ENCODE data around the gene WAC. TPM values are rescaled to one million over a fixed set of nuclear protein-coding genes. Genes with fewer than 3 reads are reported as not detected.

Gene WAC
- total and polyA plus RNA-seq, 2 experiments from 2014 or later, result 59.4 to 116 TPM

DNA sequence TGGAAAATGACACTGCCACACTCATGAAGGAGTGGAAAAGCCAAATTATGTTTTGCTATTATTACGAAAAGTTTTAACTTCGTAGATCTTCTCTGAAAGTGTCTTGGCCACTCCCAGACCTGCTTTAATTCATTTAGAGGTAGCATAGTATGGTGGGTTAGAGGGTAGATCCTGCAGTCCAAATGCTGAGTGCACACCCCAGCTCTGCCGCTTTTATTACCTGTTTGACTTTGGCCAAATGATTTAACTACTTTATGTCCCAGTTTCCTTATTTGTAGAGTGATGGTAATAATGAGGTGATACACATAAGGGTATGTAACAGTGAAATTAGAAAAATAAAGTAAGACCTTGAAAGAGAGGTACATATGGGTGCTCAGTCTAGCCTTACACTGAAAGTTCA lies 23.6 kb upstream of the WAC start (continued):
- TF ChIP-seq ETS1 (IDR thresholded peaks at IDR 0.05) (no peak), EZH2 (IDR thresholded peaks at IDR 0.05; ENCODE audit: low read depth, unreplicated experiment) (no peak), EZH2phosphoT487 (IDR thresholded peaks at IDR 0.05; ENCODE audit: unreplicated experiment) (no peak), STAT1 (IDR thresholded peaks at IDR 0.05; ENCODE audit: unreplicated experiment) (no peak), REST (IDR thresholded peaks at IDR 0.05; ENCODE audit: unreplicated experiment) (no peak), NANOG (IDR thresholded peaks at IDR 0.05; ENCODE audit: borderline replicate concordance) (no peak), POLR2AphosphoS5 (IDR thresholded peaks at IDR 0.05; ENCODE audit: low read depth) (no peak), ZNF114 (CRISPR knock-in tag; IDR thresholded peaks at IDR 0.05) (no peak), CREB1 (CRISPR knock-in tag; IDR thresholded peaks at IDR 0.05; ENCODE audit: low read depth) (no peak), JUNB (IDR thresholded peaks at IDR 0.05; ENCODE audit: unreplicated experiment) (no peak), ZNF331 (CRISPR knock-in tag; IDR thresholded peaks at IDR 0.05; ENCODE audit: low read depth) (no peak)
- TF ChIP-seq, protein P1, sequence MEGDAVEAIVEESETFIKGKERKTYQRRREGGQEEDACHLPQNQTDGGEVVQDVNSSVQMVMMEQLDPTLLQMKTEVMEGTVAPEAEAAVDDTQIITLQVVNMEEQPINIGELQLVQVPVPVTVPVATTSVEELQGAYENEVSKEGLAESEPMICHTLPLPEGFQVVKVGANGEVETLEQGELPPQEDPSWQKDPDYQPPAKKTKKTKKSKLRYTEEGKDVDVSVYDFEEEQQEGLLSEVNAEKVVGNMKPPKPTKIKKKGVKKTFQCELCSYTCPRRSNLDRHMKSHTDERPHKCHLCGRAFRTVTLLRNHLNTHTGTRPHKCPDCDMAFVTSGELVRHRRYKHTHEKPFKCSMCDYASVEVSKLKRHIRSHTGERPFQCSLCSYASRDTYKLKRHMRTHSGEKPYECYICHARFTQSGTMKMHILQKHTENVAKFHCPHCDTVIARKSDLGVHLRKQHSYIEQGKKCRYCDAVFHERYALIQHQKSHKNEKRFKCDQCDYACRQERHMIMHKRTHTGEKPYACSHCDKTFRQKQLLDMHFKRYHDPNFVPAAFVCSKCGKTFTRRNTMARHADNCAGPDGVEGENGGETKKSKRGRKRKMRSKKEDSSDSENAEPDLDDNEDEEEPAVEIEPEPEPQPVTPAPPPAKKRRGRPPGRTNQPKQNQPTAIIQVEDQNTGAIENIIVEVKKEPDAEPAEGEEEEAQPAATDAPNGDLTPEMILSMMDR (conservative IDR thresholded peaks at IDR 0.05; ENCODE audit: low read depth in 2 of 2), result no peak

DNA sequence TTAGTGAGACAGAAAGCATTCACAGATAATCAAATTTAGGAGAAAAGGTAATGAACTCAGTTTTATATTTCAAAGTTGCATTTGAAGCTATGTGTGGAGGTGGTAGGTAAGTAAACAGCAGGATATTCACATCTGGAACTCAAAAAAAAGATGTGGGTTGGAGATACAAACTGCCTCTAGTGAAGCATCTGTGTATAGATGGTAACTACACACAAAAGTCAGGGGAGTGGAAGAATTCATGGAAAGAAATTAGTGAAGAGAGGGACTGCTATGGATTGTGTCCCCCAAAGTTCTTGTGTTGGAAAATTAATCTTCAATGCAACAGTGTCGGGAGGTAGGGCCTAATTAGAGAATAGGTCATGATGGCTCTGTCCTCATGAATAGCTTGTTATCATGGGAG lies 18.3 kb upstream of the WAC start:
- peaks cover 11% of the 10 kb centered on the region for H3K4me1 ChIP-seq (ENCODE audit: insufficient read depth)
- Mint-ChIP-seq H3K27me3 (ENCODE audit: insufficient read depth, low read depth, poor library complexity) (no peaks in the 10 kb centered on the region), H3K27ac (no peak overlapping the region), H3K4me3 (no peak overlapping the region), H3K4me1 (peaks cover 11% of the 10 kb centered on the region), H3K9me3 (no peaks in the 10 kb centered on the region), H3K36me3 (ENCODE audit: low read depth) (no peaks in the 10 kb centered on the region)
- no peaks in the 10 kb centered on the region for H3K9me2 ChIP-seq (ENCODE audit: insufficient read depth)
- H3K79me2 ChIP-seq (replicated peaks; ENCODE audit: insufficient read depth), result no peaks in the 10 kb centered on the region
- DNase-seq (ENCODE audit: low spot score) (no peak), ATAC-seq (no peak)
- no peaks in the 10 kb centered on the region for H4K20me1 ChIP-seq (replicated peaks; ENCODE audit: insufficient read depth)
- H3K4me2 ChIP-seq, result no peak overlapping the region
- H3K4me3 ChIP-seq, result no peak overlapping the region
- no peak for TF ChIP-seq ETS1 (IDR thresholded peaks at IDR 0.05)
- TF ChIP-seq STAT1 (IDR thresholded peaks at IDR 0.05; ENCODE audit: unreplicated experiment), result no peak
- no peak for TF ChIP-seq NANOG (IDR thresholded peaks at IDR 0.05; ENCODE audit: borderline replicate concordance)
- H3F3A ChIP-seq (replicated peaks; ENCODE audit: low read depth), result no peaks in the 10 kb centered on the region
- no peak overlapping the region for H3K27ac ChIP-seq (ENCODE audit: low read depth)
- H3K36me3 ChIP-seq (ENCODE audit: insufficient read depth), result no peaks in the 10 kb centered on the region
- H2AFZ ChIP-seq, result peak overlapping the region; percentile 70; the same call in 1 of the 2 replicates
- H3K27me3 ChIP-seq (ENCODE audit: insufficient read depth), result peaks cover 13% of the 10 kb centered on the region; the same call in 1 of the 2 replicates
